Suprapubic skin (tissue), 4 donors: ENCODE data around the gene RPS18. TPM values are rescaled to one million over a fixed set of nuclear protein-coding genes. Genes with fewer than 3 reads are reported as not detected.

Experiments
- DNase-seq, 2 donors: peaks; one replicate each; pipeline ENCODE4 v3.0.0-alpha.2; 2019; ENCODE audit warnings: low spot score in 2 of 2
- H3K27ac ChIP-seq: fragments of 200-600 bp; sonication (generic); one replicate; pipeline ENCODE4 v1.5.1; 2019
- H3K27me3 ChIP-seq: fragments of 200-600 bp; sonication (generic); one replicate; pipeline ENCODE4 v1.5.1; 2019
- H3K36me3 ChIP-seq: fragments of 200-600 bp; sonication (generic); one replicate; pipeline ENCODE4 v1.5.1; 2019
- H3K4me1 ChIP-seq: fragments of 200-600 bp; sonication (generic); one replicate; pipeline ENCODE4 v1.5.1; 2019
- H3K4me3 ChIP-seq: fragments of 200-600 bp; sonication (generic); one replicate; pipeline ENCODE4 v1.5.1; 2019; ENCODE audit warnings: mild to moderate bottlenecking
- H3K9me3 ChIP-seq: fragments of 200-600 bp; sonication (generic); one replicate; pipeline ENCODE4 v1.5.1; 2019
- CTCF ChIP-seq, 2 donors: fragments of 200-600 bp in 1 of 2; fragments of 450-650 bp in 1 of 2; sonication (generic) in 1 of 2; IDR thresholded peaks; one replicate each; pipeline ENCODE4 v1.5.1; 2016 to 2019; ENCODE audit warnings: antibody characterized with exemption in 2 of 2, mild to moderate bottlenecking in 1 of 2, moderate library complexity in 1 of 2
- EP300 ChIP-seq: sonication (generic); formaldehyde crosslinking; IDR thresholded peaks from one replicate; pipeline ENCODE4 v1.6.1; 2017; ENCODE audit warnings: antibody characterized with exemption
- POLR2A ChIP-seq, 2 donors: fragments of 450-650 bp; IDR thresholded peaks; one replicate each; pipeline ENCODE4 v1.6.1; 2017; ENCODE audit warnings: antibody characterized with exemption in 2 of 2, mild to moderate bottlenecking in 2 of 2, moderate library complexity in 2 of 2
- POLR2AphosphoS5 ChIP-seq, 3 donors: sonication (generic); formaldehyde crosslinking; IDR thresholded peaks; one replicate each; pipeline ENCODE4 v1.6.1; 2017; ENCODE audit warnings: antibody characterized with exemption in 3 of 3
- WGBS: methylation state at CpG from one replicate; pipeline ENCODE4 v1.1.5; 2018; 5-methylcytosine and 5-hydroxymethylcytosine counted together
- total RNA-seq, 4 donors: library from RNA; depleted of rRNA; stranded (reverse); fragments of >200 nt; gene quantifications; one replicate each; pipeline ENCODE4 v1.1.0, GENCODE V29; 2016

RPS18 gene
- total RNA-seq, 4 donors from 2014 or later = 2,261 to 4,381 (median 4,042) TPM

DNA sequence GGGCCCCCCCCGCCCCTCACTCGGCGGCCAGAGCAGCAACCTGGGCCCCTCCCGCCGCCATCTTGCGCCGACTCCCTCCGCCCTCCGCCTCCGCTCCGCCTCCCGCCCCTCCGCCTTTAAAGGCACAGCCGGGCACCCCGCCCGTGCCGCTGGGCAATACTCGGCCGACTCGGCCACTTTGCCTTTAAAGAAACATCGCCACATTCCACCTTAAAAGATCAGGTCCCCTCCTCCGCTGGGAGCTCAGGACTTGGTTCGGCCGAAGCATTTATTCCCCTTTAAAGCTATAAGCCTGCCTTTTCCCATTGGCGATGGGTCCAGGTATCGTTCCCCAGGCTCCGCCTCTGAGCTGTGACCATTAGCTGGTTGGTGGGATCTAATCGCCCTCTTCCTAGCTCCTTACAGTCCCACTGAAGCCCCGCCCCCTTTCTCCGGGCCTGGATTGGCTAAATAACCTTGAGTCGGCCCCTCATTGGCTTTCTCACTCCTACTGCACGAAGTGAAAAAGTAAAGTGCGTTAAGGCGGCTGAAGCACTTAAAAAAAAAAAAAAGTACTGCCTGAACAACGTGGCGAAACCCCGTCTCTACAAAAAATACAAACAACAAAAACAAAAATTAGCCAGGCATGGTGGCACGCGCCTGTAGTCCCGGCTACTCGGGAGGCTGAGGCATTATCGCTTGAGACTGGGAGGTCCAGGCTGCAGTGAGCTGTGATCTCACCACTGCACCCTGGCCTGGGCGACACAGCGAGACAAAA, 46.0 kb downstream of the RPS18 start, which contains the start of gene ZBTB22:
Gene ZBTB22, minus strand, starts transcription at position 76 of the 757 bp plus-strand sequence. CDS start 828 bp downstream, outside the sequence.
- H3K27me3 ChIP-seq = no peaks in the 10 kb centered on the region
- WGBS = 1% methylated on average over 30 of the region's 44 CpGs
- TF ChIP-seq POLR2A (IDR thresholded peaks at IDR 0.05) (peak in 1 of 2 donors; percentile 16), POLR2AphosphoS5 (IDR thresholded peaks at IDR 0.05) (peak in 1 of 3 donors; percentile 91), CTCF (IDR thresholded peaks at IDR 0.05) (no peak)
- H3K27ac ChIP-seq = peak within 1 kb of the TSS; percentile 74
- H3K36me3 ChIP-seq = peaks cover 22% of the 10 kb centered on the region
- peaks cover 70% of the 10 kb centered on the region for H3K4me1 ChIP-seq
- H3K9me3 ChIP-seq = no peaks in the 10 kb centered on the region
- H3K4me3 ChIP-seq = peak within 1 kb of the TSS; percentile 50
- peak; percentile 100 for DNase-seq

GRCh38 chr6:33318426-33319073, 46.7 kb downstream of the RPS18 start:
- DNase-seq = no peak
- Histone ChIP-seq H3K27me3 (no peaks in the 10 kb centered on the region), H3K9me3 (no peaks in the 10 kb centered on the region), H3K36me3 (peaks cover 22% of the 10 kb centered on the region), H3K27ac (peak overlapping the region; percentile 74), H3K4me3 (peak overlapping the region; percentile 50), H3K4me1 (peaks cover 73% of the 10 kb centered on the region)
- 64% methylated on average over 8 of the region's 8 CpGs for WGBS
- no peak for TF ChIP-seq CTCF (IDR thresholded peaks at IDR 0.05)
- TF ChIP-seq EP300 = no peak
- TF ChIP-seq POLR2A (IDR thresholded peaks at IDR 0.05) = no peak
- TF ChIP-seq POLR2AphosphoS5 (IDR thresholded peaks at IDR 0.05) = no peak

GRCh38 chr6:33319939-33320314, 48.1 kb downstream of the RPS18 start:
- Histone ChIP-seq H3K36me3 (peaks cover 22% of the 10 kb centered on the region), H3K27me3 (no peaks in the 10 kb centered on the region), H3K9me3 (no peaks in the 10 kb centered on the region), H3K4me3 (no peak overlapping the region), H3K4me1 (peaks cover 73% of the 10 kb centered on the region), H3K27ac (peak overlapping the region; percentile 9)
- no peak for DNase-seq
- TF ChIP-seq EP300 (no peak), CTCF (IDR thresholded peaks at IDR 0.05) (no peak)
- 82% methylated on average over 3 of the region's 3 CpGs for WGBS

DNA sequence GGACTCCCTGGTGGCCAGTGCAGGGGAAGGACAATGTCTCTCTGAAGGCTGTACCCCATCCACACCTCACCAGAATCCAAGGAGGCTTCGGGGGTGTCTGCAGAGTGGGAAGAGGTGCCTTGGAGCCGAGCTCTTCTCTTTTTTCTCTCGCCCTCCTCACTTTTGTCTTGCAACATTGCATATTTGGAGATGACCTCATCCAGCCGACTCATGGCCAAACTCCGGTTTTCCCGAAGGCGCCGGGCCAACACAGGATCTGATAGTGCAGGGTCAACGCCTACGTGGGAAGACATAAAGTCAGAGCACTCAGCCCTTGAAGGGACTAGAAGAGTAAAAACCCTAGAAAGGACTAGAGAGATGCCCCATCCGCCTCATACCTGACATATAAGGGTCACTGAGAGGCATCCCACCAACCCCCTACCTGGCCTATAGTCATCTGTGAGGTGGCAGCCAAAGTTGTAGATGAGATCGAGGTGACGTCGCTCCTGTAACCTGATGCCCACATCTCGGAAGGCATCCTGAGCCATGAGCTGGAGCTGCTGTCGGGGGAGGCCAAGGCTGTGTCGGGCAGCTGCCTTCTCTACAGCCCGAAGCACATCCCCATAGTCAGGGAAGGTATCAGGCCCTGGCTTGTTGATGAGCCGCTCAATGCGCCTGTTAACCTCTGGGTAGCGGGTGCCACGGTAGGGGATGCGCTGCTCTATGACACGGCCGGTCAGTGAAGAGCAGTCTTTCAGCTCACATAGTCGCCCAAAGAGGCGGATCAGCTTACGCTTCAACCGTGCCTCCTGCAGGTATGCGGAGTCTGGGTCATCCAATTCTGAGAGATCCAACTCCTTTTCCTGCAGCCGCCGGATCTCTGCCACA, 48.7 kb downstream of the RPS18 start:
- H3K36me3 ChIP-seq = peaks cover 22% of the 10 kb centered on the region
- 47% methylated on average over 15 of the region's 32 CpGs for WGBS
- TF ChIP-seq POLR2AphosphoS5 (IDR thresholded peaks at IDR 0.05) (no peak), POLR2A (IDR thresholded peaks at IDR 0.05) (no peak), EP300 (no peak), CTCF (IDR thresholded peaks at IDR 0.05) (no peak)
- no peaks in the 10 kb centered on the region for H3K9me3 ChIP-seq
- no peak overlapping the region for H3K4me3 ChIP-seq
- no peaks in the 10 kb centered on the region for H3K27me3 ChIP-seq
- DNase-seq = peak in 1 of 2 donors; percentile 76
- H3K27ac ChIP-seq = peak overlapping the region; percentile 9
- H3K4me1 ChIP-seq = peaks cover 67% of the 10 kb centered on the region
